Erythroblast (primary cell): ENCODE data around the gene AIM2.
"Not testable (repeated sequence)": the region's sequence is repeated elsewhere in the genome, so short reads cannot be mapped to it uniquely, and the experiment has no call there.

ENCODE experiments used
- GATA1 ChIP-seq: IDR thresholded peaks from 2 replicates; pipeline ENCODE4 v1.6.1; 2011; ENCODE audit warnings: low read depth, mild to moderate bottlenecking, control low read depth, low read length, moderate library complexity
- POLR2A ChIP-seq: IDR thresholded peaks from 2 replicates; pipeline ENCODE4 v1.6.1; 2011; ENCODE audit warnings: mild to moderate bottlenecking, low read length

- not testable (repeated sequence) for TF ChIP-seq POLR2A, GATA1
Measured at GRCh38 chr1:159046486-159046885, 30.1 kb downstream of the AIM2 start.
